WTC11 (cell line): ENCODE results near the gene PSMD4. TPM values are rescaled to one million over a fixed set of nuclear protein-coding genes. Genes with fewer than 3 reads are reported as not detected.

Experiments
- ATAC-seq: fragments of 200-7000 bp; cut with Tn5 transposase; 2 replicates; pipeline ENCODE4 v1.10.0; 2021; ENCODE audit warnings: mild to moderate bottlenecking, moderate library complexity
- CTCF ChIA-PET: fragments of 300-600 bp; sonication (Branson Sonifier 250); formaldehyde crosslinking; loops from one replicate; lab custom pipeline; 2021; ENCODE audit warnings: antibody characterized with exemption; lab: Charles Lee
- POLR2A ChIA-PET: fragments of 350-600 bp; sonication (Branson Sonifier 250); formaldehyde crosslinking; loops from one replicate; lab custom pipeline; 2021; ENCODE audit warnings: antibody characterized with exemption; lab: Charles Lee
- DNase-seq: peaks from one replicate; pipeline ENCODE4 v3.0.0; 2021; ENCODE audit warnings: low spot score
- H3K27ac Mint-ChIP-seq: 2 replicates; pipeline ENCODE4 v1.8.0; 2021; ENCODE audit warnings: mixed read lengths
- H3K27me3 Mint-ChIP-seq: 2 replicates; pipeline ENCODE4 v1.8.0; 2021; ENCODE audit warnings: low read depth, mild to moderate bottlenecking, moderate library complexity, mixed read lengths
- H3K36me3 Mint-ChIP-seq: 2 replicates; pipeline ENCODE4 v1.8.0; 2021; ENCODE audit warnings: mixed read lengths
- H3K4me1 Mint-ChIP-seq: 2 replicates; pipeline ENCODE4 v1.8.0; 2022; ENCODE audit warnings: mixed read lengths
- H3K4me3 Mint-ChIP-seq: 2 replicates; pipeline ENCODE4 v1.8.0; 2021; ENCODE audit warnings: mild to moderate bottlenecking, moderate library complexity, mixed read lengths
- H3K9me3 Mint-ChIP-seq: 2 replicates; pipeline ENCODE4 v1.8.0; 2021; ENCODE audit warnings: mixed read lengths
- AFF4 ChIP-seq: sonication (generic); formaldehyde crosslinking; IDR thresholded peaks from 2 replicates; pipeline ENCODE4 v1.8.1; 2023; ENCODE audit warnings: mild to moderate bottlenecking, missing genetic modification reagents, borderline replicate concordance
- ATF1 ChIP-seq: sonication (generic); formaldehyde crosslinking; IDR thresholded peaks from 2 replicates; pipeline ENCODE4 v1.8.1; 2023; ENCODE audit warnings: mild to moderate bottlenecking, moderate library complexity, missing genetic modification reagents
- CTCF ChIP-seq: fragments of 200-600 bp; IDR thresholded peaks from 2 replicates; pipeline ENCODE4 v1.8.0; 2022; ENCODE audit warnings: antibody characterized with exemption
- ESRRA ChIP-seq: sonication (generic); formaldehyde crosslinking; IDR thresholded peaks from 2 replicates; pipeline ENCODE4 v1.8.1; 2022; ENCODE audit warnings: mild to moderate bottlenecking, missing genetic modification reagents, borderline replicate concordance
- FOXP1 ChIP-seq: sonication (generic); formaldehyde crosslinking; IDR thresholded peaks from 2 replicates; pipeline ENCODE4 v1.8.0; 2022; ENCODE audit warnings: missing genetic modification reagents, mild to moderate bottlenecking, moderate library complexity, borderline replicate concordance
- GTF2I ChIP-seq: fragments of 250-450 bp; sonication (Bioruptor Pico); conservative IDR thresholded peaks from 2 replicates; pipeline ENCODE4 v1.4.0; 2021; ENCODE audit warnings: mild to moderate bottlenecking
- JUN ChIP-seq: sonication (generic); formaldehyde crosslinking; IDR thresholded peaks from 2 replicates; pipeline ENCODE4 v1.8.0; 2023; ENCODE audit warnings: mild to moderate bottlenecking, missing genetic modification reagents
- NFATC4 ChIP-seq: fragments of 250-450 bp; sonication (Bioruptor Pico); IDR thresholded peaks from 2 replicates; pipeline ENCODE4 v1.9.0; 2021; ENCODE audit warnings: mild to moderate bottlenecking
- NFYB ChIP-seq: sonication (generic); formaldehyde crosslinking; conservative IDR thresholded peaks from 2 replicates; pipeline ENCODE4 v1.8.0; 2022; ENCODE audit warnings: low read depth, missing genetic modification reagents
- NR3C1 ChIP-seq: sonication (generic); formaldehyde crosslinking; conservative IDR thresholded peaks from 2 replicates; pipeline ENCODE4 v1.8.1; 2023; ENCODE audit warnings: low read depth, mild to moderate bottlenecking, missing genetic modification reagents
- ZNF121 ChIP-seq: sonication (generic); formaldehyde crosslinking; IDR thresholded peaks from 2 replicates; pipeline ENCODE4 v1.8.0; 2023; ENCODE audit warnings: missing genetic modification reagents
- ZNF263 ChIP-seq: sonication (generic); formaldehyde crosslinking; IDR thresholded peaks from 2 replicates; pipeline ENCODE4 v1.8.1; 2022; ENCODE audit warnings: low read depth, mild to moderate bottlenecking, moderate library complexity, missing genetic modification reagents
- ZNF423 ChIP-seq: fragments of 250-450 bp; sonication (Bioruptor Pico); IDR thresholded peaks from 2 replicates; pipeline ENCODE4 v2.1.2; 2022; ENCODE audit warnings: mild to moderate bottlenecking, moderate library complexity
- ZNF671 ChIP-seq: fragments of 250-450 bp; sonication (Bioruptor Pico); IDR thresholded peaks from 2 replicates; pipeline ENCODE4 v1.8.0; 2021; ENCODE audit warnings: mild to moderate bottlenecking
- total RNA-seq: library from RNA; stranded (reverse); gene quantifications from 3 replicates; pipeline ENCODE4 v1.2.3, GENCODE V29; 2021
- TF ChIP-seq, protein P1 (sequence below): sonication (generic); formaldehyde crosslinking; IDR thresholded peaks from 2 replicates; pipeline ENCODE4 v1.8.0; 2023; ENCODE audit warnings: missing genetic modification reagents, mild to moderate bottlenecking, borderline replicate concordance
- TF ChIP-seq, protein P2 (sequence below): sonication (generic); formaldehyde crosslinking; IDR thresholded peaks from 2 replicates; pipeline ENCODE4 v1.8.1; 2023; ENCODE audit warnings: mild to moderate bottlenecking, moderate library complexity, missing genetic modification reagents

PSMD4 gene
- total RNA-seq, 1 experiment from 2014 or later: 202 TPM

DNA sequence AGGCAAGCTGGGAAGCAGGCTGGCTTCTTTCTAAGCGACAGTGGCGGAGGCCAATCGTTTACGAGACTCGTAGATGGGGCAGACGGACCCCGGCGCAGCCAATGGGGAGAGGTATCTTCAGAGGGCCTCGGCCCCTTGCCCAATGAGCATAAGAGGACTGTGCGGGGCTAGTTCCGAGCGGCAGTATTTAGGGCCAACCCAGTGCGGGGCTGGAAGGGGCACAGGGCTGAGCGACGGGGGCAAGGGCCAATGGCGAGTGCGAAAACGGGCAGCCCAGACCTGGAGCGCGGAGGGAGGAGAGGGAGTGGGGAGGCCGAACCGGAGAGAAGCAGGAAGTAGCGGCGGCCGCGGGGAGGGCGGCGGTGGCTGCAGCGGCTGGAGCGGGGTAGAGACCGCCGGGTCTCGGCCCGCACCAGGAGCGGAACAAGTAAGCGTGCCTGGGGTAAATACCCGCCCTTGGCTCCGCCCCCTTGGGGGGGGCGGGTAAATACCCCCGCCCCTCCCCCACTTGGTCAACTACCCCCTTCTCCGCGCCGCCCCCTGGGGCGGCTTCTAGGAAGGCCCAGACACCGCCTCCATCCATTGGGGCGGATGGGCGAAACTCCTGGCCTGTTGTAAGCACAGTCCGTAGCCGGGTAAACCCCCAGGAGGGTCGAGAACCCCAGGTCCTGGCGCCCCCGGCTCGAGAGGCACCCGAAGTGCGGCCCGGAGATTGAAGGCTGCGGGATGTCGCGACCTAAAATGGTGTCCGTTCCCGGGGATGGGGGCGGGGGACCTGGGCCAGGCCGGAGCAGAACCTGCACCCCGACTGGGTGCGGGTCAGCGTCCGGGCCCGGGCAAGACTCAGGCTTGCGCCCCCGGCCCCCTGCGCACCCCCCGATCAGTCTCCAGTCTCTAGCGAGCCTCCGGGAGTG lies 27.7 kb downstream of the PSMD4 start, which contains the start of gene ZNF687 (continued):
- TF ChIP-seq, protein P1, sequence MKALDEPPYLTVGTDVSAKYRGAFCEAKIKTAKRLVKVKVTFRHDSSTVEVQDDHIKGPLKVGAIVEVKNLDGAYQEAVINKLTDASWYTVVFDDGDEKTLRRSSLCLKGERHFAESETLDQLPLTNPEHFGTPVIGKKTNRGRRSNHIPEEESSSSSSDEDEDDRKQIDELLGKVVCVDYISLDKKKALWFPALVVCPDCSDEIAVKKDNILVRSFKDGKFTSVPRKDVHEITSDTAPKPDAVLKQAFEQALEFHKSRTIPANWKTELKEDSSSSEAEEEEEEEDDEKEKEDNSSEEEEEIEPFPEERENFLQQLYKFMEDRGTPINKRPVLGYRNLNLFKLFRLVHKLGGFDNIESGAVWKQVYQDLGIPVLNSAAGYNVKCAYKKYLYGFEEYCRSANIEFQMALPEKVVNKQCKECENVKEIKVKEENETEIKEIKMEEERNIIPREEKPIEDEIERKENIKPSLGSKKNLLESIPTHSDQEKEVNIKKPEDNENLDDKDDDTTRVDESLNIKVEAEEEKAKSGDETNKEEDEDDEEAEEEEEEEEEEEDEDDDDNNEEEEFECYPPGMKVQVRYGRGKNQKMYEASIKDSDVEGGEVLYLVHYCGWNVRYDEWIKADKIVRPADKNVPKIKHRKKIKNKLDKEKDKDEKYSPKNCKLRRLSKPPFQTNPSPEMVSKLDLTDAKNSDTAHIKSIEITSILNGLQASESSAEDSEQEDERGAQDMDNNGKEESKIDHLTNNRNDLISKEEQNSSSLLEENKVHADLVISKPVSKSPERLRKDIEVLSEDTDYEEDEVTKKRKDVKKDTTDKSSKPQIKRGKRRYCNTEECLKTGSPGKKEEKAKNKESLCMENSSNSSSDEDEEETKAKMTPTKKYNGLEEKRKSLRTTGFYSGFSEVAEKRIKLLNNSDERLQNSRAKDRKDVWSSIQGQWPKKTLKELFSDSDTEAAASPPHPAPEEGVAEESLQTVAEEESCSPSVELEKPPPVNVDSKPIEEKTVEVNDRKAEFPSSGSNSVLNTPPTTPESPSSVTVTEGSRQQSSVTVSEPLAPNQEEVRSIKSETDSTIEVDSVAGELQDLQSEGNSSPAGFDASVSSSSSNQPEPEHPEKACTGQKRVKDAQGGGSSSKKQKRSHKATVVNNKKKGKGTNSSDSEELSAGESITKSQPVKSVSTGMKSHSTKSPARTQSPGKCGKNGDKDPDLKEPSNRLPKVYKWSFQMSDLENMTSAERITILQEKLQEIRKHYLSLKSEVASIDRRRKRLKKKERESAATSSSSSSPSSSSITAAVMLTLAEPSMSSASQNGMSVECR (CRISPR knock-in tag): peak; percentile 22; the same call in 1 of the 2 replicates
- peak; percentile 44; the same call in 1 of the 2 replicates for TF ChIP-seq ESRRA (CRISPR knock-in tag)

DNA sequence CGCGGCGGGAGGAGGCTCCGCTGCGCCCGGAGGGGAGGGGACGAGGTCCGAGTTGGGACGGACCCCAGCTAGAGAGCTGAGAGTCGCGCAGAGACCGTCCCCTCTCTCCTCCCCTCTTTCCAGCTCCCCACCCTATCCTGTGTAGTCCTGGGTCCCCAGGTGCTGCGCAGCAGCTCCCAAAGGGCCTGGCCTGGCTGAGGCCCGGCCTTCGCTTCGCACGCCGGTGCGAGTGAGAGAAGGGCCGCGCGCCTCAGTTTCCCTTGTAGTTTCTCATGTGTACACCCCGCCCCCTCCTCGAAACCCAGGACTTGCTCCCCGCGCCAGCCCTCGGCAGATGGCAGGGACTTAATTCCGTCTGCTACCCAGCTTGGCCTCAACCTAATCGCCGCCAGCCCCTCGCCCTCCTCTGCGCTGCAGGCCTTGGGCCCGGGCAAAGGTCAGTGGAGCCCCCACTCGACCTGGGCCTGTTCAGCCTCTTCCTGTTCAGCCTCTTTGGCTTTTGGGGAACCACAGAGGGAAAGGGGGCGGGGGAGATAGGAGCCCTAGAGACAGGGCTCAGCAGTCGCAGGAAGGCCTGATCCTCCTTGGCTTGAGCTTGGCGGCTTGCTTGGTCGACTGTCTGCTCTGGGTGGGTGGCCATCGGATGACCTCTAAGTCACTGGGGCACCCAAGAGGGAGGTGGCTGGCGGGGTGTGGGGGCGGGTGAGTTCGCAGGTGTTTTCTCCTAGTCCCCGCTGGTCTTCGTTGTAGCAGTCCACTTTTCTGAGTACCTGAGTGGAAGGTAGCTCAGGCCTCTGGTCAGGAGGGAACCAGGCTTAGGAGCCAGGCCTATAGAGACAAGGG lies 28.6 kb downstream of the PSMD4 start:
- H3K4me1 Mint-ChIP-seq: peaks cover 15% of the 10 kb centered on the region
- TF ChIP-seq, protein P2, sequence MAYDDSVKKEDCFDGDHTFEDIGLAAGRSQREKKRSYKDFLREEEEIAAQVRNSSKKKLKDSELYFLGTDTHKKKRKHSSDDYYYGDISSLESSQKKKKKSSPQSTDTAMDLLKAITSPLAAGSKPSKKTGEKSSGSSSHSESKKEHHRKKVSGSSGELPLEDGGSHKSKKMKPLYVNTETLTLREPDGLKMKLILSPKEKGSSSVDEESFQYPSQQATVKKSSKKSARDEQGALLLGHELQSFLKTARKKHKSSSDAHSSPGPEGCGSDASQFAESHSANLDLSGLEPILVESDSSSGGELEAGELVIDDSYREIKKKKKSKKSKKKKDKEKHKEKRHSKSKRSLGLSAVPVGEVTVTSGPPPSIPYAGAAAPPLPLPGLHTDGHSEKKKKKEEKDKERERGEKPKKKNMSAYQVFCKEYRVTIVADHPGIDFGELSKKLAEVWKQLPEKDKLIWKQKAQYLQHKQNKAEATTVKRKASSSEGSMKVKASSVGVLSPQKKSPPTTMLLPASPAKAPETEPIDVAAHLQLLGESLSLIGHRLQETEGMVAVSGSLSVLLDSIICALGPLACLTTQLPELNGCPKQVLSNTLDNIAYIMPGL (CRISPR knock-in tag): 0 out of 2 replicates have a peak, but pooled peaks have one; percentile 19
- TF ChIP-seq NFATC4 (0 out of 2 replicates have a peak, but pooled peaks have one; percentile 29), ATF1 (CRISPR knock-in tag) (no peak), JUN (CRISPR knock-in tag) (0 out of 2 replicates have a peak, but pooled peaks have one; percentile 32), ZNF423 (CRISPR knock-in tag) (no peak), ZNF263 (CRISPR knock-in tag) (peak; percentile 11; the same call in 1 of the 2 replicates), FOXP1 (peak; percentile 45)
- TF ChIP-seq, all 79 proteins: peak for 5
- DNase-seq (peak; percentile 50), ATAC-seq (peak; percentile 0; the same call in 1 of the 2 replicates)
- ChIA-PET POLR2A (interaction anchor here (0.6 to 2.9 kb wide), 10 partner anchors 9 to 703 kb away, joined by 3 to 23 read pairs (median 4); partner anchors contain the start of genes CGN and PI4KB), CTCF (interaction anchor here (0.6 to 2.0 kb wide), 8 partner anchors 10 to 232 kb away, joined by 3 to 16 read pairs (median 5); no protein-coding TSS in a partner anchor)
- H3K27ac Mint-ChIP-seq: peak overlapping the region; percentile 92
- H3K36me3 Mint-ChIP-seq: peaks cover 26% of the 10 kb centered on the region
- no peaks in the 10 kb centered on the region; the same call in 1 of the 2 replicates for H3K27me3 Mint-ChIP-seq
- H3K4me3 Mint-ChIP-seq: peak overlapping the region; percentile 96
- no peaks in the 10 kb centered on the region for H3K9me3 Mint-ChIP-seq

GRCh38 chr1:151284013-151284577 lies 29.6 kb downstream of the PSMD4 start:
- peaks cover 35% of the 10 kb centered on the region for H3K36me3 Mint-ChIP-seq
- CTCF ChIA-PET: interaction anchor here (0.6 to 2.0 kb wide), 7 partner anchors 9 to 210 kb away, joined by 3 to 16 read pairs (median 5); no protein-coding TSS in a partner anchor
- DNase-seq: no peak
- peak overlapping the region; percentile 76 for H3K27ac Mint-ChIP-seq
- peak overlapping the region; percentile 96 for H3K4me3 Mint-ChIP-seq
- H3K9me3 Mint-ChIP-seq: no peaks in the 10 kb centered on the region
- ATAC-seq: no peak
- POLR2A ChIA-PET: interaction anchor here (1.3 to 2.9 kb wide), 4 partner anchors 11 to 227 kb away, joined by 3 to 23 read pairs (median 10); partner anchors contain the start of genes CGN and PI4KB
- H3K27me3 Mint-ChIP-seq: no peaks in the 10 kb centered on the region
- peaks cover 15% of the 10 kb centered on the region for H3K4me1 Mint-ChIP-seq
- TF ChIP-seq NFYB (CRISPR knock-in tag) (no peak), NFATC4 (no peak), ZNF671 (CRISPR knock-in tag) (no peak), CTCF (no peak), GTF2I (CRISPR knock-in tag) (no peak), AFF4 (CRISPR knock-in tag) (no peak), NR3C1 (CRISPR knock-in tag) (no peak), ZNF121 (no peak)
